Measurements from ENCODE around the gene TSPO.

The TSPO gene

DNA sequence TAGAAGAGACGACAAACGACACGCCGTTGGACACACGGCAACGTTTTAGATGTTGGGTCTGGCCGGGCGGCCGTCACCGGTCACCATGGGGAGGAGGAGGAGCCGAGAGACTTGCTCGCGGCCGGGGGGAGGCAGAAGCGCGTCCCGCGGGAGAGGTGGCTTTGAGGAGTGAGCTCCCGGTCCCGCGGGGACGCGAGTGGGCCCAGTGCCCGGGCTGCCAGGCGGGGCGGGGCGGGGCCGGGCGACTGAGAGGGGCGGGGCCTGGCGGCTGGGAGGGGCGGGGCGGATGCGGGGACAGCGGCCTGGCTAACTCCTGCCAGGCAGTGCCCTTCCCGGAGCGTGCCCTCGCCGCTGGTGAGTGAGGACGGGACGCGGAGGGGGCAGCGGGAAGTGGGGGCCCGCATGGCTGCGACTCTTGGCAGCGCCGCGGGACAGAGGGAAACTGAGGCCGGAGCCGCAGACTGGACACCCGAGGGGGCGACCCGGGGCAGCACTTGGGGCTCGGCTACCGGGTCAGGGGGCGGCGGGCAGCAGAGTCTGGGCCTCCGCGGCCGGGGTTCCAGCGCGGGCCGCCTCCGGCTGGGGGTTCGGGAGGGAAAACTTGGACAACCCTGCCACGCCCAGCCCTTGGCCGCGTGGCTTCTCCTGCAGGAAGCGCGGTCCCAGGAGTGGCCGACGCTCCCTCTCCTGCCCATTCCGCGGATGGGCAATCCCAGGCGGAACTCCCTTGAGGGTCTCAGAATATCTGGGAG is at the start of gene TSPO:
Gene TSPO (plus strand): TSS at position 309 of the 752 bp plus-strand sequence. CDS start 7,680 bp downstream, outside the sequence.
- TF ChIP-seq, protein P1, sequence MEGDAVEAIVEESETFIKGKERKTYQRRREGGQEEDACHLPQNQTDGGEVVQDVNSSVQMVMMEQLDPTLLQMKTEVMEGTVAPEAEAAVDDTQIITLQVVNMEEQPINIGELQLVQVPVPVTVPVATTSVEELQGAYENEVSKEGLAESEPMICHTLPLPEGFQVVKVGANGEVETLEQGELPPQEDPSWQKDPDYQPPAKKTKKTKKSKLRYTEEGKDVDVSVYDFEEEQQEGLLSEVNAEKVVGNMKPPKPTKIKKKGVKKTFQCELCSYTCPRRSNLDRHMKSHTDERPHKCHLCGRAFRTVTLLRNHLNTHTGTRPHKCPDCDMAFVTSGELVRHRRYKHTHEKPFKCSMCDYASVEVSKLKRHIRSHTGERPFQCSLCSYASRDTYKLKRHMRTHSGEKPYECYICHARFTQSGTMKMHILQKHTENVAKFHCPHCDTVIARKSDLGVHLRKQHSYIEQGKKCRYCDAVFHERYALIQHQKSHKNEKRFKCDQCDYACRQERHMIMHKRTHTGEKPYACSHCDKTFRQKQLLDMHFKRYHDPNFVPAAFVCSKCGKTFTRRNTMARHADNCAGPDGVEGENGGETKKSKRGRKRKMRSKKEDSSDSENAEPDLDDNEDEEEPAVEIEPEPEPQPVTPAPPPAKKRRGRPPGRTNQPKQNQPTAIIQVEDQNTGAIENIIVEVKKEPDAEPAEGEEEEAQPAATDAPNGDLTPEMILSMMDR (IDR thresholded peaks at IDR 0.05): no peak

DNA sequence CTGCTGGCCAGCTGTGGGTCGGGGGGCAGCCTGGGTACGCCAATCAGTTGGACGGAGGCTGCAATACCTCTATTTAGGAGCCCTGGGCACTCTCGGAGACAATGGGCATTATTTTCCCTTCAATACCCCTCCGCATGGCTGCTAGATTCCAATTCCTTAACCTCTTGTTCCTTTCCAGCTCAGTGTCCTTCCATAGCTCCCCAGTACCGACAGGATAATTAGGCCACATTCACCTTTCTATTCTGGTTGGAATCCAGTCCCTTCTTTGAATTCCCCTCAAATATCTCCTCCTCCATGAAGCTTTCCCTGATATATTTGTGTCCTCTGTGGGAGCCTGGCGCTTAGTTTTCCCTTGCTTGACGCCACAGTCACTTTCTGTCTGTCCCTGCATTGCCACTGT is 45.1 kb upstream of the TSPO start:
- TF ChIP-seq, protein P1 (IDR thresholded peaks at IDR 0.05): no peak

DNA sequence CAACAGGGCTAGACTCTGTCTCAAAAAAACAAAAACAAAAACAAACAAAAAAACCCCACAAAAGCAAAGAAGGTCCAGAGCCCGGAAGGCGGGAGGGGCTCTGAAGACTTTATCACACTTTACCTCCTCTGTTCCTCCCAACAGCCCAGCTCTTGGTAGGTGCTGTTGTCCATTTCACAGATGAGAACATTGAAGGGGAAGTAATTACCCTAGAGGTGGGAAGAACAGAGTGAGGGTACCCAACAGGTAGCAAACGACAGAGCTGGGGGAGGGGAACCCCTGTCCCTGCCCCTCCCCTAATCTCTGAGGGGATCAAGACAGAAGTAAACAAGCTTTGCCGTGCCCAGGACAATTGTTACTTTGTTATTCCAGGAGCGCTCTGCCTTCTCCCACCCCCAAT is 41.8 kb upstream of the TSPO start:
- TF ChIP-seq, protein P1 (IDR thresholded peaks at IDR 0.05): no peak

DNA sequence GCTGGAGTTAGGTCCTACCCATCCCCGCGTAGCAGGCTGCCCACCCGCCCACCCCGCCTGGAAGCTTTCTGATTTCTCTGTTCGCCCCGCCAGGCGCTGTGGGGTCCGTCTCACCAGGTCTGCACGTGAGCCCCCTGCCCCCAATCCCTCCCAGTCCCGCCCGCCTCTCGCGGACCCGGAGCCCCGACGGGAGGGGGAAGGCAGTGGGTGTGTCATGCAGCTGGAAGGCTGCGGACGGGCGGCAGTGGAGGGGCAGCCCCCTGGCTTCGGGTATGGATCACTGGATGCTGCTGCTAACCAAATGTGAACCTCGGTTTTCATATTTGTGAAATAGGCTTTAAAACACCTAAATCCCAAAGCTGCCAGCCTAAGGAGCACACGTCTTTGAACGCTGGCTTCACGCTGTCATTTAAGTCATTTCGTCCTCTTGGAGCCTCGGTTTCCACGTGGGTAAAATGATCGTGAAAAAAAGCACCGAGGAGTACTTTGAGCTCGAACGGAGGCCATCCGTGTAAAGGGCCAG is 41.4 kb upstream of the TSPO start:
- TF ChIP-seq, protein P1 (IDR thresholded peaks at IDR 0.05): no peak

DNA sequence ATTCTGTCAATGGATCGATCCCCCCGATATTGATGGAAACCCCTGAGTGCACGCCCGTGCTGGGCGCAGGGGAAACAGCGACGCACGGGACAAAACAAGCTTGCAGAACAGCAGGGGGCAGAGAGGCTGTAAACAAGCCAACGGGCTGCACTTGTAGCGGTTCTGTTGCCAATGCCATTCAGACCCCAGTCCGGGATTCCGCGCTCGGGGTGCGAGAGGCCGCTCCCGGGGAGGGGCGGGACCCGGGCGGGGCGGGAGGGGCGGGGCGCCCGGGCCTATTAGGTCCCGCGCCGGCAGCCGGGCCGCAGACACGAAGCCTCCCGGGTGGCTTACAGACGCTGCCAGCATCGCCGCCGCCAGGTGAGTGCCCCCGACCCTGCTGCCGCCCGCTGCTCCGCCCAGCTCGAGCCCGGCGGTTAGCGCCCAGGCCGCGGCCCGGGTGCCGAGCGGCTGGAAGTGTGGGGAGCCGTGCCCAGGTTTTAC is 40.9 kb upstream of the TSPO start, which contains the start of gene BIK:
Gene BIK (plus strand): TSS at position 307 of the 483 bp plus-strand sequence. CDS start 13,273 bp downstream, outside the sequence.
- TF ChIP-seq, protein P1 (IDR thresholded peaks at IDR 0.05): no peak; the same call in 1 of the 2 replicates

DNA sequence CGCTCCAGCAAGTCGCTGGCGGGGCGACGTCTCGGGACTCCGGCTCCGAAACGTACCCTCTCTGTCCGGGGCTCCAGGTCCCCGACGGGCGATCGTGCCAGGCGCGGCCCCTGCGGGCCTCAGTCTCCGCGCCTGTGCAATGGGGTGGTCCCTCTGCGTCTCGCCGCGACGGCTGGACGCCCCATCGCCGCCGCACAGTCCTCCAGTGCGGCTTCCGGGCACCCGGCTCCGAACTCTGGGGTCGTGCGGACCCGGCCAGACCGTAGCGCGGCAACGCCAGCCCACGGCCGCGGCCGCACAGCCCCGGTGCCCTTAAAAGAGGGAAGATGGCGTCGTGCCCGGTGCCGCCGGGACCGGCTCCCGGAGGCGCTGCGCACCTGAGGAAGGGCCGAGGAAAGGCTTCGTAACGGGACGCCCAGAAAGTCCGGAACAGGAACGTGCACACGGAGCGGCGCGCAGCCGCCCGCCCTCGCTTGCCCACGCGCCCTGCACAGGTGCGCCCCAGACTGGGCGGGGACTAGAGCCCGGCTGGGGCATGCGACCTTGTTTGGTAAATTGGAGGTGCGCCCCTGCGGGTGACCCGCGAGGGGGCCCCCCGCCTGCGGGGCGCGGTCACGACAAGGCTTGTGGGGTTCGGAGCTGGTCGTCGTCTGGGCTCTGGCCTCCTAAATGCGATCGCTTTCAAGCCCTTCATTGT is 40.3 kb upstream of the TSPO start:
- TF ChIP-seq, protein P1 (IDR thresholded peaks at IDR 0.05): no peak

DNA sequence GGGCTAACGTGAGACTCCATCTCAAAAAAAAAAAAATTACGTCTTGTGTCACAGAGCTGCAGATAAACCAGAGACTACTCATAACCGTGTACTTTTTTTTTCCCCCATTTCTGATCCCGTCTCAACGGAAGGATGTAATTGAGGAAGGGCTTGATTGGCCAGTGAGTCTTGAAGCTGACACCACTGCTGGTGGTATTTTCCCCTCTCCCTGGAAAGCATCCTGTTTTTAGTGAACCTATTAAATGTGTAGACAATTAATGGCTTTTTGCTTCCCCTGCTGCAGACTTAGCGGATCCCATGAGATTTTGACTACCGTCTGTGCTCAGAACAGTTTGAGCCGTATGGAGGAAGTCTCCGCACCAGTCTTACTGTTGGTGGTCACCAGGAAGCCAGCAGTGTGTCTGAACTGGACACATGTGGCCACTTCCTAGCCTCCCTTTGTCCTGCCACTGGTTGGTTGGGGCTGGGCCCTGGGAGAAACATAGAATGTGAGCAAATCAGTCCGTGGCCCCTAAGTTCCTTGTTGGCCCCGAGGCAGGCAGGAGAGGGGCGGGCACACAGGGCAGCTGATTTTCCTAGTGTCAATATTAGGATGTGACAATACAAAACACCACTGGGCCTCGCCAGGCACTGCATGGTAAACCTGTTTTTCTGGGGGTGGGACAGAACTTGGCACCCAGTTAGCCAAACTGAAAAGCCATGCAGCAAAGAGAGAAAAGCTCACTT is 37.7 kb upstream of the TSPO start:
- TF ChIP-seq, protein P1 (IDR thresholded peaks at IDR 0.05): no peak
